GM12874 (cell line): ENCODE data around the gene SLC4A9.

Source experiments
- CTCF ChIP-seq: IDR thresholded peaks from 2 replicates; pipeline ENCODE4 v1.5.1; 2011; ENCODE audit warnings: low read depth, mild to moderate bottlenecking, control low read depth, low read length, moderate library complexity; ENCODE audit not compliant: insufficient read depth

SLC4A9 gene

GRCh38 chr5:140381972-140382371 is 22.0 kb downstream of the SLC4A9 start:
- TF ChIP-seq CTCF, result no peak

GRCh38 chr5:140382866-140383265 is 22.9 kb downstream of the SLC4A9 start:
- TF ChIP-seq CTCF, result no peak

GRCh38 chr5:140383300-140383699 is 23.3 kb downstream of the SLC4A9 start:
- TF ChIP-seq CTCF, result no peak

- no peak for TF ChIP-seq CTCF
These were observed 28.1 kb downstream of the SLC4A9 start for GRCh38 chr5:140388052-140388451.

- TF ChIP-seq CTCF, result no peak
These were observed 31.3 kb downstream of the SLC4A9 start for GRCh38 chr5:140391312-140391711.

GRCh38 chr5:140391732-140392131 is 31.7 kb downstream of the SLC4A9 start:
- no peak for TF ChIP-seq CTCF

- TF ChIP-seq CTCF, result no peak
These were observed 33.7 kb downstream of the SLC4A9 start for GRCh38 chr5:140393738-140394137.

- TF ChIP-seq CTCF, result no peak
These were observed 38.4 kb downstream of the SLC4A9 start for GRCh38 chr5:140398379-140398811.
